GM12891 (cell line): ENCODE results near the gene ZBTB32.

Experiments used
- DNase-seq: peaks from one replicate; pipeline ENCODE4 v3.0.0; 2011; ENCODE audit warnings: low spot score; ENCODE audit not compliant: insufficient read length
- FAIRE-seq: peaks from 2 replicates; lab custom pipeline; 2011; peaks lifted over from hg19 to GRCh38; lab: Jason Lieb, UNC
- PAX5 ChIP-seq: IDR thresholded peaks from 2 replicates; pipeline ENCODE4 v1.6.1; 2011; ENCODE audit warnings: low read length, moderate library complexity, mild to moderate bottlenecking; ENCODE audit not compliant: insufficient read depth, severe bottlenecking
- POLR2A ChIP-seq: IDR thresholded peaks from 2 replicates; pipeline ENCODE4 v1.6.1; 2011; ENCODE audit warnings: low read depth, low read length, control low read depth
- POLR2AphosphoS5 ChIP-seq: IDR thresholded peaks from 2 replicates; pipeline ENCODE4 v1.6.1; 2011; ENCODE audit warnings: low read depth, low read length, control low read depth
- POU2F2 ChIP-seq: IDR thresholded peaks from 2 replicates; pipeline ENCODE4 v1.6.1; 2011; ENCODE audit warnings: low read depth, mild to moderate bottlenecking, control low read depth, low read length, moderate library complexity
- SPI1 ChIP-seq: IDR thresholded peaks from 2 replicates; pipeline ENCODE4 v1.6.1; 2011; ENCODE audit warnings: low read depth, low read length, control low read depth
- TAF1 ChIP-seq: IDR thresholded peaks from 2 replicates; pipeline ENCODE4 v1.6.1; 2011; ENCODE audit warnings: low read depth, low read length, control low read depth

ZBTB32 gene

DNA sequence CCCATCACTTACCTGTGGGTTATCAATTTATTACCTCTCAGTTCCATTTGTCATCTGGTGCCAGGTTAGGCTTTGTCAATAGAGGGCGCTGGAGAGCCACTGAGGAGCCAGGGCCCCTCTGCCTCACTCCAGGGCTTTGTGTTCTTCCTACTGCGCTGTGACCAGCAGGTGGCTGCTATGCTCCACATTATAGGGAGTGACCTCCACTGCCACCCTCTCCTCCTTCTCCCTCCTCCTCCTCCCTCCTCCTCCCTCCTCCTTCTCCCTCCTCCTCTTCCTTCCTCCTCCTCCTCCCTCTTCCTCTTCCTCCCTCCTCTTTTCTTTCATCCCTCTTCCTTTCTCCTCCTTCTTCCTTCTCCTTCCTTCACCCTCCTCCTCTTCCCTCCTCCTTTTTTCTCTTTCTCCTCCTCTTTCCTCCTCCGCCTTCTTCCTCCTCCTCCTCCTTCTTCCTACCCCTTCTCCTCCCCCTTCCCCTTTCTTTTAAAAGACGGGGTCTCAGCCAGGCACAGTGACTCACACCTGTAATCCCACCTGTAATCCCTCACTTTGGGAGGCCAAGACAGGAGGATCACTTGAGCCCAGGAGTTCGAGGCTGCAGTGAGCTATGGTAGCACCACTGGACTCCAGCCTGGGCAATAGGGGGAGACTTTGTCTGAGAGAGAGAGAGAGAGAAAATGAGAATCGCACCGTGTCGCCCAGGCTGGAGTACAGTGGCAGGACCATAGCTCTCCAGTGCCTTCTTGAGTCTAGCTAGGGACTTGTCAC is 10.3 kb upstream of the ZBTB32 start:
- FAIRE-seq = peak; percentile 99
- peak; percentile 81 for DNase-seq
- TF ChIP-seq SPI1 (no peak), POU2F2 (peak; percentile 52; the same call in 1 of the 2 replicates), POLR2A (no peak), TAF1 (no peak), POLR2AphosphoS5 (no peak), PAX5 (no peak)

DNA sequence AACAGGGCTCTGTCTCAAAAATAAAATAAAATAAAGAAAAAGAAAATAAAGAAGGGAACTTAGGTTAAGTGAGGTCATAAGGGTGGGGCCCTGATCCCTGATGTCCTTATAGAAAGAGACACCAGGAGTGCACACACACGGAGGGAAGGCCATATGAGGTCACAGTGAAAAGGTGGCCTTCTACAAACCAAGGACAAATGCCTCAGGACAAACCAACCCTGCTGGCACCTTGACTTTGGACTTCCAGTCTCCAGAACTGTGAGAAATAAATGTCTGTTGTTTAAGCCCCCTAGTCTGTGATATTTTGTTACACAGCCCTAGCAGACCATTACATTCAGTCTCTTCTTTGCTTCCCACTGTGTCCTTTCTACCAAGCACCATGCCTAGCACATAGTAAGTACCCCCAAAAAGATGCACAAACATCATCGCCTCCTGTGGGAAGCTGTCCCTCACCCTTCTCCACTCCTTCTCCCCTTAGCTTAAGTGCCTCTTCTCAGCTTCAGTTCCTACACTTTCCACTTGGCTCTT is 8.4 kb upstream of the ZBTB32 start:
- TF ChIP-seq TAF1 (no peak), POLR2A (no peak), SPI1 (no peak), POU2F2 (no peak)
- FAIRE-seq = no peak
- DNase-seq = no peak

DNA sequence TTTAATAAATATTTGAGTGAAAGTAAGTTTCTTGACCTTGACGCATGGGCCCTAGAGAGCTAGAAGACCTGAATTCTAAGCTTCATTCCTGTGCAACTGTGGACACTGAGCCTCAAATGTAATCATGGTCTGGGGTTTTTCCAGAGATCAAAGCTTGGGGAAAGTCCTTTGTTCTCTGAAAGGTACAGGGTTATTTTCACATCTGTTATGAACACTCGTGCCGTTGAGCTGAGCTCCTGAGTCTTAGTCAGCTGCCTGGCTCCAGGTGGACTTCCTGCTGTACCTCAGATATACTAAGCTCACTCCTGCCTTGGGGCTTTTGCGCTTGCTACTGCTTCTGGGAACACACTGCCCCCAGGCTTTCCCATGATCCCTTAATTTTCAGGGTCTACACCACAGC is 7.5 kb upstream of the ZBTB32 start:
- TF ChIP-seq POU2F2 (no peak), TAF1 (no peak), SPI1 (0 out of 2 replicates have a peak, but pooled peaks have one; percentile 7), POLR2AphosphoS5 (no peak)
- DNase-seq (no peak), FAIRE-seq (peak; percentile 16)

GRCh38 chr19:35702223-35703012 is 1.9 kb upstream of the ZBTB32 start:
- DNase-seq = peak; percentile 91
- peak; percentile 99 for FAIRE-seq
- TF ChIP-seq PAX5 (no peak), SPI1 (no peak), POU2F2 (peak; percentile 21; the same call in 1 of the 2 replicates), POLR2AphosphoS5 (peak; percentile 52; the same call in 1 of the 2 replicates), POLR2A (peak; percentile 64), TAF1 (peak; percentile 61; the same call in 1 of the 2 replicates)

DNA sequence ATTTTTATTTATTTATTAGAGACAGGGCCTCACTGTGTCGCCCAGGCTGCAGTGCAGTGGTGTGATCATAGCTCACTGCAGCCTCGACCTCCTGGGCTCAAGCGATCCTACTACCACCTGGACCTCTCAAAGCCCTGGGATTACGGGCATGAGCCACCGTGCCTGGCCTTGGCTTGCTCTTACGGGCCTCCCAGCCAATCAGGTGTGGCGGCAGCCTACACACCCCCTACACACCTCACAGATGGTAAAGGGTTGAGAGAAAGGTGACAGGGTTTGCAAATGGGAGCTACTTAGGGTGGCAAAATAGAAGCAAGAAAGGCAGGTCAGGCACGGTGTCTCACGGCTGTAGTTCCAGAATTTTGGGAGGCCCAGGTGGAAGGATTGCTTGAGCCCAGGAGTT is 1.0 kb upstream of the ZBTB32 start:
- FAIRE-seq = no peak
- no peak for DNase-seq
- TF ChIP-seq POLR2A (no peak), PAX5 (no peak), POU2F2 (no peak)

DNA sequence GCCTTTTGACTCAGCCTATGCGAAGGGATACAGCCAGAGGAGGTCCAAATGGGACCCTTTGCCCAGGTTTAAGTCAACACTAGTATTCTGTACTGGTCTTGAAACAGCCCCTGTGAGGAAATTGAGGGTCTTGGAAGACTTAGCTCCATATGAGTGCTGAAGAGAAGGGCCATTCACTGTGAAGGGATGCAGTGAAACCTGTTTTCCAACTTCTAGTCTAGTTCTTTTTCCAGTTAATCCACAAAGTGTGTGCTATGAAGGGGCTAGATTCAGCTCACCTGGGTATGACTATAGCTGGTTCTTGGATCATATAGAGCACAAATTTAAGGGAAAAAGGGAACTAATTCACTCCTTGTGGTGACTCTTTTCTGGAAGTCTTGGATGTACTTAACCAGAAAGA is 4.0 kb downstream of the ZBTB32 start:
- TF ChIP-seq POLR2AphosphoS5 (no peak), SPI1 (no peak), PAX5 (no peak), POLR2A (no peak), POU2F2 (no peak), TAF1 (no peak)
- FAIRE-seq (no peak), DNase-seq (no peak)

DNA sequence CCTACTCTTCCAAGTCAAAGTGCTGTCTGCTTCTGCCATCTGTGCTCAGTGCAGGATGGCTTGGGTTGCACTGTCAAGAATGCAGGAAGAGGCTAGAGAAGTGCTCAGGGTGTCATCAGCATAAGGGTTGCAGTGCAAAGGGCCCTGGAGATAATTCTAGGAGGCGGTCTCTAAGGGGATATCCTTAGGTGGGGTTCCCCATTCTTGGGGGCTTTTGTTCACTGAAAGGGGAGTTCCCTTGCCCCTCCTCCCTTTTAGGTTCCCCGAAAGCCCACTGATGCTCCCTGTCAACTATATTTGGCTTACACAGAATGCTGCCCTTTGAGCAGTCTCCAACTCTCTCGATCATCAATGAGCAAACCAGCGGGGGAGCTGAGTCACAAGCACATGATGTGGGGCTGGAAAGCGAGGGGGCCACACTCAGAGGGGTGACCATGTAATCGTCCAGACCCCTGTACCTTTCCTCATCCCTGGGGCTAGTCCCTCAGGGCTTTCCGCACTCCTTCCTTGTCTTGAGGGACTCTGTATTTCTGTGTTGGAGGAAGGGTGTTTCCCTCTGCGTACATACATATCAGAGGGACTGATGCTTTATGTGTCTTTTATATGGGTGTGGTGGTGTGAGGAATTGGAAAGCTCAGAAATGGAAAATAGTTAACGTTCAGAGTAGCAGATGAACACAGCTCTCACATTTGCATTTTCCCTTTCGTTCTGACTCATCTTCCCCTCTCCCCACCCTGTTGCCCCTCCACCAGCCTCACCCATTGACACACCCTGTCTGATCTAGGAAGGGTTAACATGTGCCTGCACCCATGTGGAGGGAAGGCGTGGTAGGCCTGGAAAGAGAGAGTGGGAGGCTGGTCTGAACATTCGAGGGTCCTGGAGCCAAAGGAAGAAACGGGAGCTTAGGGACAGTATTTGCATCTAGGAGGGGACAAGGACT is 6.7 kb downstream of the ZBTB32 start:
- DNase-seq (peak; percentile 43), FAIRE-seq (peak; percentile 99)

DNA sequence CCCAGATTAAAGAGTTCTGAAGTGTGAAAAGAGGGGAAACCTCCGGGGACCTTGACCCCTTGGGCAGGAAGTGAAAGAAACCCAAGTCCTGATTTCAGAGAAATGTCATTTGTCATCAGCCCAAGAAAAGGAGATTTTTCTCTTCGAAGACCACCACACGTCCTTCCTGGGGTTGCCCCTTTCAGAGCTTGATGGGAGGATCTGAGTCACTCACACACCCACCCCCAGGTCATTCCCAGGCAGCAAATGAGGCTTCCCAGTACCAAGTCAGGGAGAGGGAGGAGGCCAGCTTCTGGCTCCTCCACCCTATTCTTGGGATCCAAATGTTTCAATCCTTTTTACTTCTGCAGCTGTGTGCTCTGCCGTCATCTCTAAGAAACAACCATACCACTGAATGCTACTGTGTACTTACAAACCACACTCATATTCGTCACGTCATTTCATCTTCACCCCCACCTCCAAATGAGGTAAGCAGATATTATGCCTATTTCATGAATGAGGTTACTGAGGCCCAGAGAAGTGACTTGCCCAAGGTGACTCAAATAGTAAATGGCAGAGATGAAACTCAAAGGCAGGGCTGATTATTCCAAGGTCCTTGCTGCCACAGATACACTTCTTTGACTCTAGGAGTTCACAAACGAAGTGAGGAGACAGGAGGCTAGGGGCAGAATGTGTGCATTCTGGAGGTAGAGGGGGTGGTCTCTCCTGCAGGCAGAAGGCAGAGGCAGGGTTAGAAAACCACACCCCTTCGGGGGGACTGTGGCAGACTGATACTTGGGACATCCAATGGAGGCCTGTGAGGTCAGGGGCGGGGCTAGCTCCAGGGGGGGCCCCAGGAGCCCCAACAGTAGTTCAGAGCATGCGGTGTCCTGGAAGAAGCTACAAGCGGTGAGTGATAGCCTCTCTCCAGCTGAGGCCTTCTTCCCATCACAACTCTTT is 8.5 kb downstream of the ZBTB32 start:
- DNase-seq = peak; percentile 57
- FAIRE-seq = peak; percentile 93
- peak; percentile 84 for TF ChIP-seq TAF1
- no peak for TF ChIP-seq PAX5
- peak; percentile 84 for TF ChIP-seq POLR2A
- peak; percentile 82 for TF ChIP-seq POU2F2
- TF ChIP-seq SPI1 = peak; percentile 83
- TF ChIP-seq POLR2AphosphoS5 = peak; percentile 75

More for the DNA sequence above, 6.7 kb downstream of the ZBTB32 start:
- TF ChIP-seq PAX5 = no peak
- TF ChIP-seq POLR2A = peak; percentile 51
- TF ChIP-seq SPI1 = peak; percentile 53
- TF ChIP-seq POLR2AphosphoS5 = peak; percentile 49; the same call in 1 of the 2 replicates
- TF ChIP-seq TAF1 = peak; percentile 29; the same call in 1 of the 2 replicates
- peak; percentile 100 for TF ChIP-seq POU2F2

DNA sequence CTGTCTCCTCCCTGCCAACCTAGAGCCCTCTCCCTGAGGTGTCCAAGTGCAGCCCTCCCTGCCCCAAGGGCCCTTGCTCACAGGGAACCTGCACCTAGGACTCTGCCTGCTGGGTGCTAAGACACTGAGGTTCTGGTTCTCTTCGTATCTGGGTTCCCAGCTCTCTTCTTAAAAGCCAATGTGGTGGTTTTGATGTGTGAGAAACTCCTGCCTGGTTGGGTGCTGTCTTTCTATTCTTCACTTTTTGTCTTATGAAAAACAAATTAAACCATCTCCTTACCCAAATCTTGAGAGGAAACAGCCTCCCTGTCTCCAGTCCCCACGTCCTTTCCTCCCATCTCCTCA is 9.1 kb downstream of the ZBTB32 start:
- FAIRE-seq (no peak), DNase-seq (no peak)

More for the DNA sequence above, 9.1 kb downstream of the ZBTB32 start:
- TF ChIP-seq POLR2AphosphoS5 (no peak), TAF1 (no peak), POU2F2 (no peak), SPI1 (no peak), PAX5 (no peak), POLR2A (no peak)
